ENCODE measurements around the gene VPS13D. TPM values are rescaled to one million over a fixed set of nuclear protein-coding genes. Genes with fewer than 3 reads are reported as not detected.
A peak's percentile ranks its signal among the peaks of the same experiment; 100 is the strongest.

The VPS13D gene
- total RNA-seq, 1 experiment from 2014 or later, result 20.2 TPM

GRCh38 chr1:12356004-12356890 lies 126.4 kb downstream of the VPS13D start:
- Mint-ChIP-seq H3K27me3 (ENCODE audit: low read depth) (no peaks in the 10 kb centered on the region), H3K9me3 (no peaks in the 10 kb centered on the region), H3K27ac (peak overlapping the region in 2 of 3 experiments; percentile 26 to 37; a peak in 2 of 7 replicates), H3K4me1 (peaks cover 17 to 18% of the 10 kb centered on the region in 2 experiments), H3K4me3 (no peak overlapping the region), H3K36me3 (ENCODE audit: insufficient read depth in 1 of 3, low read depth in 3 of 3) (peaks cover 5 to 18% (median 5%) of the 10 kb centered on the region in 3 experiments; a peak in 4 of 7 replicates)
- Histone ChIP-seq H4K91ac (ENCODE audit: insufficient read length, low read depth, low read length) (no peak overlapping the region), H3K4ac (ENCODE audit: low read depth, low read length) (no peak overlapping the region), H3K14ac (ENCODE audit: insufficient read depth, low read length) (no peak overlapping the region), H3K18ac (ENCODE audit: insufficient read length, low read depth, low read length) (no peak overlapping the region), H3K9me3 (ENCODE audit: control insufficient read depth, low read depth, low read length) (no peaks in the 10 kb centered on the region), H3K4me1 (ENCODE audit: insufficient read depth, low read length) (no peaks in the 10 kb centered on the region; the same call in 1 of the 2 replicates), H3K27ac (ENCODE audit: insufficient read length, low read depth, low read length) (no peak overlapping the region), H3K23ac (ENCODE audit: insufficient read length, low read depth, low read length) (no peak overlapping the region), H2BK15ac (ENCODE audit: low read depth, low read length) (no peak overlapping the region), H2BK120ac (ENCODE audit: low read depth, low read length, poor library complexity, severe bottlenecking) (no peak overlapping the region), H2AK5ac (ENCODE audit: insufficient read length, low read length) (no peak overlapping the region), H2AFZ (ENCODE audit: low read length) (no peak overlapping the region), H3K79me2 (ENCODE audit: insufficient read depth, low read length) (no peaks in the 10 kb centered on the region), H3K79me1 (ENCODE audit: insufficient read depth, low read depth, low read length, poor library complexity, severe bottlenecking) (no peaks in the 10 kb centered on the region), H3K23me2 (ENCODE audit: insufficient read length, low read depth, low read length, poor library complexity, severe bottlenecking) (no peaks in the 10 kb centered on the region), H4K5ac (ENCODE audit: insufficient read length, low read depth, low read length) (no peak overlapping the region), H3K56ac (ENCODE audit: insufficient read length, low read depth, low read length) (no peak overlapping the region), H3K9ac (ENCODE audit: extremely low read depth, insufficient read length, low read length) (no peak overlapping the region), H4K8ac (replicated peaks; ENCODE audit: insufficient read length, low read depth, low read length) (no peak overlapping the region), H2BK20ac (ENCODE audit: low read depth, low read length, poor library complexity, severe bottlenecking) (no peak overlapping the region), H2BK12ac (ENCODE audit: insufficient read length, low read depth, low read length) (no peak overlapping the region), H3T11ph (ENCODE audit: low read length) (no peak overlapping the region), H3K27me3 (ENCODE audit: insufficient read depth, low read length) (no peaks in the 10 kb centered on the region), H4K20me1 (ENCODE audit: control insufficient read depth, insufficient read depth, insufficient read length) (no peaks in the 10 kb centered on the region), H3K4me2 (ENCODE audit: insufficient read depth, insufficient read length, low read length) (no peak overlapping the region), H2BK5ac (ENCODE audit: insufficient read length, low read length) (no peak overlapping the region)
- WGBS (ENCODE audit: extremely low coverage, insufficient read length, low lambda C conversion rate), result no CpG with 5 or more reads among the region's 8 CpGs
- no peak for DNase-seq
- TF ChIP-seq, protein P1, sequence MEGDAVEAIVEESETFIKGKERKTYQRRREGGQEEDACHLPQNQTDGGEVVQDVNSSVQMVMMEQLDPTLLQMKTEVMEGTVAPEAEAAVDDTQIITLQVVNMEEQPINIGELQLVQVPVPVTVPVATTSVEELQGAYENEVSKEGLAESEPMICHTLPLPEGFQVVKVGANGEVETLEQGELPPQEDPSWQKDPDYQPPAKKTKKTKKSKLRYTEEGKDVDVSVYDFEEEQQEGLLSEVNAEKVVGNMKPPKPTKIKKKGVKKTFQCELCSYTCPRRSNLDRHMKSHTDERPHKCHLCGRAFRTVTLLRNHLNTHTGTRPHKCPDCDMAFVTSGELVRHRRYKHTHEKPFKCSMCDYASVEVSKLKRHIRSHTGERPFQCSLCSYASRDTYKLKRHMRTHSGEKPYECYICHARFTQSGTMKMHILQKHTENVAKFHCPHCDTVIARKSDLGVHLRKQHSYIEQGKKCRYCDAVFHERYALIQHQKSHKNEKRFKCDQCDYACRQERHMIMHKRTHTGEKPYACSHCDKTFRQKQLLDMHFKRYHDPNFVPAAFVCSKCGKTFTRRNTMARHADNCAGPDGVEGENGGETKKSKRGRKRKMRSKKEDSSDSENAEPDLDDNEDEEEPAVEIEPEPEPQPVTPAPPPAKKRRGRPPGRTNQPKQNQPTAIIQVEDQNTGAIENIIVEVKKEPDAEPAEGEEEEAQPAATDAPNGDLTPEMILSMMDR (conservative IDR thresholded peaks at IDR 0.05), result no peak

All from H9 (cell line).